GM21381 (cell line): ENCODE measurements around the gene MSH3.
"Not testable (repeated sequence)": the region's sequence is repeated elsewhere in the genome, so short reads cannot be mapped to it uniquely, and the experiment has no call there.

Experiments
- ATAC-seq: cut with Tn5 transposase; IDR thresholded peaks from one replicate; pipeline ENCODE4 v1.9.1; 2021; ENCODE audit warnings: mild to moderate bottlenecking, moderate library complexity; ENCODE audit not compliant: unreplicated experiment

The MSH3 gene

GRCh38 chr5:80705216-80705769 lies 50.8 kb downstream of the MSH3 start:
- no peak for ATAC-seq

GRCh38 chr5:80705801-80706200 lies 51.3 kb downstream of the MSH3 start:
- ATAC-seq, result no peak

DNA sequence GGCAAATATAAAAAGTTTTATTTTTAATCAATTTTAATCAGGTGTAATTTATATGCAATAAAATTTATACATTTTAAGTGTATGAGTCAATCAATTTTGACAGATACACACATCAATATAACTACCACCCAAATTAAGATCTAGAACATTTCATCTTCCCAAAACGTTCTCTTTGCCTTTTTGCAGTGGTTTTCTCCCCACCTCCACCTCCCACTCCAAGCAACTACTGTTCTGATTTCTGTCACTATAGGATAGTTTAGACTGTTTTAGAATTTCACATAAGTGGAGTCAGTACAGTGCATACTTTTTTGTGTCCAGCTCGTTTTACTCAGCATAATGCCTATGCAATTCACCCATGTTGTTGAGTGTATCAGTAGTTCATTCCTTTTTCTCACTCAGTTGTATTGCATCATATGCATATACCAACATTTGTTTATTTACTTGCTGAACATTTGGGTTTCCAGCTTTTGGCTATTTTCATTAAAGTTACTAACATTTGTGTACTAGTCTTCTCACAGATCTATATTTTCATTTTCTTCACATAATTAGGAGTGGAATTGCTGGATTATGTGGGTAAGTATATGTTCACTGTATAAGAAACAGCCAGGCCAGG lies 52.5 kb downstream of the MSH3 start:
- ATAC-seq, result no peak

DNA sequence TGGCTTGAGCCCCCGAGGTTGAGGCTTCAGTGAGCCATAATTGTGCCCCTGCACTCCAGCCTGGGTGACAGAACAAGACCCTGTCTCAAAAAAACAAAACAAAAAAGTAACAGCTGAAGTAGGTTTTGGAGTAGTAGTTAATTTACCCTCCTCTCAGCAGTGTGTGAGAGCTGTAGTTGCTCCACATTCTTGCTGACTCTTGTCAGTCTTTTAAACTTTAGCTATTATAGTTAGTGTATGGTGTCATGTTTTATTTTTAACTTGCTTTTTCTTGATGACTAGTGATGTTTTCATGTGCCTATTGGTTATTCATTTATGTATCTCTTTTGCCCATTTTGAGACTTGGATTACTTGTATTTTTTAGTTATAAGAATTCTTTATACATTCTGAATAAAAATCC lies 53.2 kb downstream of the MSH3 start:
- no peak for ATAC-seq

GRCh38 chr5:80711216-80711615 lies 56.8 kb downstream of the MSH3 start:
- no peak for ATAC-seq

DNA sequence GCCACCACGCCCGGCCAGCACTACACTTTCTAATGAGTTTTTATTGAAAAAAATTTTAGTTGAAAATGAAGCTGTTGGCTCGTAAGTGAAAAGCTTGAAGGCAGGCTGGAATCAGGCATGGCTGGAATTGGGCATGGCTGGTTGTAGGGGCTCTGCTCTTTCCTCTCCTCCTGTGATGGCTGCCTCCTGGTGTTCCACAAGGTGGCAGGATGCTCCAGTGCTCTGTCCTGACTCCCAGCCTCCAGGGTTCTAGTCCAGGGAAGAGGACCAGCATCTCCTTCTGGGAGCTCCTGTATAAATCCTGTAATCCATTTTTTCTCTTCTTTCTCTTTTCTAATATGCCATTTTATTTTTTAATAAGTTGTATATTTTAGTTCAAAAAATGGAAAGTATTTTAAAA lies 57.5 kb downstream of the MSH3 start:
- ATAC-seq, result no peak

- no peak for ATAC-seq
Observed at GRCh38 chr5:80712919-80713318, 58.5 kb downstream of the MSH3 start.

DNA sequence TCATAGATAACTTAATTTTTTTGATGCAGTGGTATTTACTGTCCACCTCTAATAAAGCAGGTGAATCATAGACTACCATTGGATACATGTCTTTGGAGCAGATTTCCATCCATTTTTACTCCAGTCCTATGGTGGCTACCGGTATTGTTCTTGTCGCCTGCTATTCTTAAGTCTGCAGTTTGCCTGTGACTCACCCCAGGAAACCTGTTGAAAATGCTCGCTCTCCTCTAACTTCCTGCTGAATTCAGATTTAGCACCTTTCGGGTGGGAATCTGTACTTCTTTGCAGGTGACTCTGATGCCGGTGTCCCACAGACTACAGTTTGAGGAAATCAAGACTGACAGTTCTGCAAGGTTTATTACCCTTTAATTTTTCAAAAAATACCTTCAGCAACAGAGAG lies 59.2 kb downstream of the MSH3 start:
- no peak for ATAC-seq

GRCh38 chr5:80714570-80715298 lies 60.3 kb downstream of the MSH3 start:
- ATAC-seq, result no peak

GRCh38 chr5:80715887-80716286 lies 61.4 kb downstream of the MSH3 start:
- no peak for ATAC-seq

GRCh38 chr5:80720181-80720580 lies 65.7 kb downstream of the MSH3 start:
- ATAC-seq, result no peak

DNA sequence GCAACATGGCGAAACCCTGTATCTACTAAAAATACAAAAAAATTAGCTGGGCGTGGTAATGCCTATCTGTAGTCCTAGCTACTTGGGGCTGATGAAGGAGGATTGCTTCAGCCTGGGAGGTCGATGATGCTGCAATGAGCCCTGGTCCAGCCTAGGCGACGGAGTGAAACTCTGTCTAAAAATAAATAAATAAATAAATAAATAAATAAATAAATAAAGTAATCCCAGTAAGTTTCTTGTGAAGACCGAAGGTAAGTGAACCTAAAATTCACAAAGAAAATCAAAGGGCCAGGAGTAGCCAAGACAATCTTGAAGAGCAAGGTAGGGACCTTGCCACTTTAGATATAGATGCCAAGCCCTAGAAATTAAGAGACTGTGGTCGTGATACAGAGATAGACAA lies 68.5 kb downstream of the MSH3 start:
- no peak for ATAC-seq

DNA sequence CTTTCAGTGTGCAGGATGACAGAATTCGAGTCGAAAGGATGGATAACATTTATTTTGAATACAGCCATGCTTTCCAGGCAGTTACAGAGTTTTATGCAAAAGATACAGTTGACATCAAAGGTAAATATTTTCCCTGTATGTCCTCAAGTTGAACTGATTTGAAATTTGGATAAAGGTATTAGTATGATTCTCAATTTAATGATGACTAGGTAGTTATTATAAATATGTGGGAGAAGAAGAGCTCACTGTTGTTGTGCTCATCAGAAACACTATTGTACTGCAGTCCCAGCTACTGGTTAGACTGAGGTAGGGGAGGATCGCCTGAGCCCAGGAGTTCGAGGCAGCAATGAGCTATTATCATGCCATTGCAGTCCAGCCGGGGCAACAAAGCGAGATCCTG lies 71.0 kb downstream of the MSH3 start:
- ATAC-seq, result no peak

DNA sequence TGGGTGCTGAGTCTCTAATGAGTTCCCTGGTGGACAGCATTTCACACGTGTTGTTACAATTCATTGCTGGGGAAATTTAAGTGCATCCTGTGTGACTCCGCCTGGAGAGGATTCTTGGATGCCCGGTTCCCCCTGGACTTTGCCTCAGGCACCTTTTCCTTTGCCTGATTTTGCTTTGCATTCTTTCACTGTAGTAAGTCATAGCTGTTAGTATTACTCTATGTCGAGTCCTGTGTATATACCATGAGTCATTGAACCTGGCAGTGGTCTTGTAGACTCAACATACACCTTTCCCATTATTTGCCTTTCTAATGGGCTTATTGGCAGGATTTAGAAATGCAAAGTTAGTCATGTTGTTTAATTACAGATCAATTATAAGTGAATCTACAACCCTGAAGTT lies 82.3 kb downstream of the MSH3 start:
- no peak for ATAC-seq

- ATAC-seq, result no peak
Observed at GRCh38 chr5:80738466-80738865, 84.0 kb downstream of the MSH3 start.

DNA sequence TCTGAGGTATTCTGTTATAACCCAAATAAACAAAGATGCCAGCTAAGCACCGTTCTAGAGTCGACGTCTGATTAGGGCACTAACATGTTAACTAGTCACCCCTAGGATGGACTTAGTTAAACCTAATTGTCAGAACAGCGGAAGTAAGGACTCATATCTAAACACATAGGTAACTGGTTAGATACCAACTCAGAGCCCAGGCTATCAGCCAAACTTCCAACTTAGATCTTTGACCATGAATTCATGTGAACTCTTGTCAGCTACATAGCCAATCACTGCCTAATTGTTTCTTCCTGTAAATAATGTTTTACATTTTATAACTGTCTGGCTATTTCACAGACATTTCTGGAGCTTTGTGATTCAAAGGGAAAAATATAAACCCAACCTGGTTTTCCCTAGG lies 84.6 kb downstream of the MSH3 start:
- no peak for ATAC-seq

- ATAC-seq, result no peak
Observed at GRCh38 chr5:80739496-80739895, 85.0 kb downstream of the MSH3 start.

- no peak for ATAC-seq
Observed at GRCh38 chr5:80739898-80740297, 85.4 kb downstream of the MSH3 start.

GRCh38 chr5:80740488-80740887 lies 86.0 kb downstream of the MSH3 start:
- not testable (repeated sequence) for ATAC-seq

DNA sequence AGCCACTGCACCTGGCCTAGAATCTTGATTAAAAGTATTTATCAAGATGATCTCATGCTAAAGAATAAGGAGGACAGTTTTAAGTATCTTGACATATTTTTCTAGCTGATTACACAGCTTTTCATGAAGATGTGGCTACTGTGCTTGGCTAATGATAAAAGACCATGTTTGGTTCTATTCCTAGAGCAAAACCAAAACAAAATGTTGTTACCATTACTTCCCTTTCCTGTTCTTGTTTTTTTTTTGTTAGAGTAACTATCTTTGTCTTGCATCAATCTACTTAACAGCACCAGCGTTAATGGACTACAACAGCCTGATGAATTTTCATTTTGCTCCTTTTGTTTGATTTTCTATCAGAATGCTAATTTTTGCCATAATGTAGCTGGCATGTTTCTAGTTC lies 86.5 kb downstream of the MSH3 start:
- no peak for ATAC-seq

DNA sequence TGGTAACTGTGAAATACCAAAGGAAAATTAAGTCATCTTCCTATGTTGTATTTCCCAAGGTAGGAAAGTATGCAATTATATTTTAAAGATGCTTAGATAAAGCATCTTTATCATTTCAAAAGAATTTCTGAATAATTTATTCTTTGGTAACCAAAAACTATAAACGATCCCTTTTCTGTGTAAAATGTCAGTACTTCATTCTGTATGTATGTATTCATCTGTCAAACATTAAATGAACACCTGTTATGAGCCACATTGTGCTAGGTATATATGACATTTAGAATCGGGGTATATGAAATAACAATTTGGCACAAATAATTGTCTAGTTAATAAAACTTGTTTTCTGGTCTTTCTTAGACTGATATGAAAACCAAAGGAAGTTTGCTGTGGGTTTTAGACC lies 89.7 kb downstream of the MSH3 start:
- no peak for ATAC-seq

DNA sequence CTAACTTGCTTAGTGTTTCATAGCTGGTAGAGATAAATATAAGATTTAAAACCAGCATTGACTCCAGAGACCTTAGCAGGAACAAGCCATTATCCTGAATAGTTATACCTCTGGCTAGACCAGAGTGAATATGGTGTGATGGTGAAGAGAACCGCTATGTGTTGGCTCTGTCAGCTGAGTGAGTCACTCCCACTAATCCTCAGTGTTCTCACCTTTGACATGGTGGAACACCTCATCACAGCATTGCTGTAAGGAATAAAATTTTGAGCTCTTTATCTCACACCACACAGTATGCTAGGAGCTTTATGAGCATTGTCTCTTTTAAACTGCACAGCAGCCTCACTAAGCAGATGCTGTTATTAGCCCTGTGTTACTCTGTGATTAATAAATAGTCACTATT lies 91.0 kb downstream of the MSH3 start:
- ATAC-seq, result no peak

- no peak for ATAC-seq
Observed at GRCh38 chr5:80747922-80748321, 93.5 kb downstream of the MSH3 start.
